Stomach (tissue), 9 donors: Measurements from ENCODE around the gene TRAFD1. TPM values are rescaled to one million over a fixed set of nuclear protein-coding genes. Genes with fewer than 3 reads are reported as not detected.

Experiments
- DNase-seq, 2 donors: peaks; one replicate each; pipeline versions ENCODE4 v3.0.0 to v3.0.0-alpha.2; 2013 to 2019
- H3K27ac ChIP-seq, 5 donors: fragments of 200-600 bp in 4 of 5; sonication (generic) in 4 of 5; one replicate each; pipeline ENCODE4 v1.5.1; 2013 to 2019; ENCODE audit warnings: mild to moderate bottlenecking in 1 of 5, moderate library complexity in 1 of 5
- H3K27me3 ChIP-seq, 3 donors: fragments of 200-600 bp; sonication (generic); one replicate each; pipeline ENCODE4 v1.5.1; 2017 to 2019; ENCODE audit warnings: mixed run types in 1 of 3
- H3K36me3 ChIP-seq, 4 donors: fragments of 200-600 bp; sonication (generic); 1 replicate in 3 of 4; 2 replicates in 1 of 4; pipeline ENCODE4 v1.5.1; 2016 to 2019
- H3K4me1 ChIP-seq, 4 donors: fragments of 200-600 bp; sonication (generic); one replicate each; pipeline ENCODE4 v1.5.1; 2016 to 2019
- H3K4me3 ChIP-seq, 4 donors: fragments of 200-600 bp; sonication (generic) in 3 of 4; one replicate each; pipeline ENCODE4 v1.5.1; 2016 to 2019; ENCODE audit warnings: mild to moderate bottlenecking in 1 of 4
- H3K9me3 ChIP-seq, 4 donors: fragments of 200-600 bp; sonication (generic); one replicate each; pipeline ENCODE4 v1.5.1; 2016 to 2019
- CTCF ChIP-seq, 7 experiments: fragments of 450-650 bp in 4 of 7; fragments of 200-600 bp in 3 of 7; sonication (generic) in 3 of 7; IDR thresholded peaks; one replicate each; pipeline ENCODE4 v1.5.1; 2016 to 2019; ENCODE audit warnings: antibody characterized with exemption in 7 of 7, control low read depth in 2 of 7, mild to moderate bottlenecking in 1 of 7
- EP300 ChIP-seq: sonication (generic); formaldehyde crosslinking; IDR thresholded peaks from one replicate; pipeline ENCODE4 v1.6.1; 2017; ENCODE audit warnings: antibody characterized with exemption
- POLR2A ChIP-seq, 4 donors: fragments of 450-650 bp; IDR thresholded peaks; one replicate each; pipeline ENCODE4 v1.6.1; 2016; ENCODE audit warnings: antibody characterized with exemption in 4 of 4, control low read depth in 2 of 4, mild to moderate bottlenecking in 1 of 4, moderate library complexity in 1 of 4
- POLR2AphosphoS5 ChIP-seq, 3 donors: sonication (generic); formaldehyde crosslinking; IDR thresholded peaks; one replicate each; pipeline ENCODE4 v1.6.1; 2016; ENCODE audit warnings: antibody characterized with exemption in 3 of 3
- WGBS, 5 donors: extraction: QIAGEN DNeasy Blood & Tissue Kit in 3 of 5; methylation state at CpG; one replicate each; pipeline versions ENCODE4 v1.1.5 to v1.1.7; 2013 to 2018; 5-methylcytosine and 5-hydroxymethylcytosine counted together
- intact Hi-C: fragments of 100-400 bp; cut with DNase I; formaldehyde crosslinking; loops from one replicate; pipeline ENCODE4 v1.15.1; 2023; ENCODE audit warnings: low total_unique reads
- polyA plus RNA-seq, 3 donors: library from polyadenylated mRNA; stranded (reverse); fragments of 200-250 nt; gene quantifications; one replicate each; pipeline ENCODE4 v1.2.3, GENCODE V29; 2013
- total RNA-seq, 5 donors: library from RNA; depleted of rRNA; stranded (reverse); fragments of >200 nt; gene quantifications; one replicate each; pipeline versions ENCODE4 v1.1.0 to v1.2.3, GENCODE V29; 2014 to 2016
- donor health status: healthy with polysubstance abuse.
- donor health status: Bipolar disorder and iron deficiency.
- donor health status: healthy.

Gene TRAFD1
- total and polyA plus RNA-seq, 8 donors = 11.3 to 49.0 (median 20.4) TPM

- no peaks in the 10 kb centered on the region for H3K4me1 ChIP-seq
- no peak for DNase-seq
- H3K36me3 ChIP-seq = peaks cover 33 to 98% (median 94%) of the 10 kb centered on the region in 4 donors
- no peak overlapping the region for H3K27ac ChIP-seq
- WGBS, 5 donors = 94 to 100% (median 97%) methylated on average over 16 to 21 of the region's 21 CpGs
- H3K9me3 ChIP-seq = no peaks in the 10 kb centered on the region
- intact Hi-C loops = no loop called here
- no peak for TF ChIP-seq EP300
- no peak overlapping the region for H3K4me3 ChIP-seq
- no peaks in the 10 kb centered on the region for H3K27me3 ChIP-seq
Measured at GRCh38 chr12:112172556-112173324, 47.4 kb downstream of the TRAFD1 start.

GRCh38 chr12:112175361-112176155 lies 50.2 kb downstream of the TRAFD1 start:
- no peak overlapping the region for H3K27ac ChIP-seq
- H3K4me3 ChIP-seq = no peak overlapping the region
- WGBS, 5 donors = 94 to 96% (median 95%) methylated on average over 20 of the region's 20 CpGs
- peaks cover 53 to 98% (median 94%) of the 10 kb centered on the region in 4 donors for H3K36me3 ChIP-seq
- no peaks in the 10 kb centered on the region for H3K27me3 ChIP-seq
- TF ChIP-seq CTCF (IDR thresholded peaks at IDR 0.05) (no peak), POLR2AphosphoS5 (IDR thresholded peaks at IDR 0.05) (no peak), EP300 (no peak), POLR2A (IDR thresholded peaks at IDR 0.05) (no peak)
- intact Hi-C loops = no loop called here
- H3K4me1 ChIP-seq = no peaks in the 10 kb centered on the region
- no peak for DNase-seq
- no peaks in the 10 kb centered on the region for H3K9me3 ChIP-seq

- Histone ChIP-seq H3K27me3 (no peaks in the 10 kb centered on the region), H3K27ac (no peak overlapping the region), H3K4me1 (no peaks in the 10 kb centered on the region), H3K4me3 (no peak overlapping the region), H3K9me3 (no peaks in the 10 kb centered on the region), H3K36me3 (peaks cover 48 to 98% (median 93%) of the 10 kb centered on the region in 4 donors)
- TF ChIP-seq EP300 (no peak), CTCF (IDR thresholded peaks at IDR 0.05) (no peak), POLR2A (IDR thresholded peaks at IDR 0.05) (no peak), POLR2AphosphoS5 (IDR thresholded peaks at IDR 0.05) (no peak)
- DNase-seq = no peak
- intact Hi-C loops = no loop called here
- WGBS, 5 donors = 87 to 91% (median 89%) methylated on average over 11 of the region's 11 CpGs
Measured at GRCh38 chr12:112176321-112177010, 51.1 kb downstream of the TRAFD1 start.

- DNase-seq = no peak
- Histone ChIP-seq H3K9me3 (no peaks in the 10 kb centered on the region), H3K27ac (no peak overlapping the region), H3K4me1 (no peaks in the 10 kb centered on the region), H3K27me3 (no peaks in the 10 kb centered on the region), H3K4me3 (no peak overlapping the region), H3K36me3 (peaks cover 48 to 98% (median 95%) of the 10 kb centered on the region in 4 donors)
- TF ChIP-seq CTCF (IDR thresholded peaks at IDR 0.05) = no peak
- no peak for TF ChIP-seq POLR2AphosphoS5 (IDR thresholded peaks at IDR 0.05)
- no peak for TF ChIP-seq EP300
- TF ChIP-seq POLR2A (IDR thresholded peaks at IDR 0.05) = no peak
- intact Hi-C loops = no loop called here
- 96 to 98% (median 96%) methylated on average over 5 to 15 of the region's 15 CpGs for WGBS, 5 donors
Measured at GRCh38 chr12:112178796-112179195, 53.4 kb downstream of the TRAFD1 start.
